Stomach (tissue), 9 donors: Measurements from ENCODE around the gene KRT222. TPM values are rescaled to one million over a fixed set of nuclear protein-coding genes. Genes with fewer than 3 reads are reported as not detected.

Source experiments
- DNase-seq, 2 donors: peaks; one replicate each; pipeline versions ENCODE4 v3.0.0 to v3.0.0-alpha.2; 2013 to 2019
- H3K27ac ChIP-seq, 5 donors: fragments of 200-600 bp in 4 of 5; sonication (generic) in 4 of 5; one replicate each; pipeline ENCODE4 v1.5.1; 2013 to 2019; ENCODE audit warnings: mild to moderate bottlenecking in 1 of 5, moderate library complexity in 1 of 5
- H3K27me3 ChIP-seq, 3 donors: fragments of 200-600 bp; sonication (generic); one replicate each; pipeline ENCODE4 v1.5.1; 2017 to 2019; ENCODE audit warnings: mixed run types in 1 of 3
- H3K36me3 ChIP-seq, 4 donors: fragments of 200-600 bp; sonication (generic); 1 replicate in 3 of 4; 2 replicates in 1 of 4; pipeline ENCODE4 v1.5.1; 2016 to 2019
- H3K4me1 ChIP-seq, 4 donors: fragments of 200-600 bp; sonication (generic); one replicate each; pipeline ENCODE4 v1.5.1; 2016 to 2019
- H3K4me3 ChIP-seq, 4 donors: fragments of 200-600 bp; sonication (generic) in 3 of 4; one replicate each; pipeline ENCODE4 v1.5.1; 2016 to 2019; ENCODE audit warnings: mild to moderate bottlenecking in 1 of 4
- H3K9me3 ChIP-seq, 4 donors: fragments of 200-600 bp; sonication (generic); one replicate each; pipeline ENCODE4 v1.5.1; 2016 to 2019
- CTCF ChIP-seq, 7 experiments: fragments of 450-650 bp in 4 of 7; fragments of 200-600 bp in 3 of 7; sonication (generic) in 3 of 7; IDR thresholded peaks; one replicate each; pipeline ENCODE4 v1.5.1; 2016 to 2019; ENCODE audit warnings: antibody characterized with exemption in 7 of 7, control low read depth in 2 of 7, mild to moderate bottlenecking in 1 of 7
- EP300 ChIP-seq: sonication (generic); formaldehyde crosslinking; IDR thresholded peaks from one replicate; pipeline ENCODE4 v1.6.1; 2017; ENCODE audit warnings: antibody characterized with exemption
- POLR2A ChIP-seq, 4 donors: fragments of 450-650 bp; IDR thresholded peaks; one replicate each; pipeline ENCODE4 v1.6.1; 2016; ENCODE audit warnings: antibody characterized with exemption in 4 of 4, control low read depth in 2 of 4, mild to moderate bottlenecking in 1 of 4, moderate library complexity in 1 of 4
- POLR2AphosphoS5 ChIP-seq, 3 donors: sonication (generic); formaldehyde crosslinking; IDR thresholded peaks; one replicate each; pipeline ENCODE4 v1.6.1; 2016; ENCODE audit warnings: antibody characterized with exemption in 3 of 3
- WGBS, 5 donors: extraction: QIAGEN DNeasy Blood & Tissue Kit in 3 of 5; methylation state at CpG; one replicate each; pipeline versions ENCODE4 v1.1.5 to v1.1.7; 2013 to 2018; 5-methylcytosine and 5-hydroxymethylcytosine counted together
- intact Hi-C: fragments of 100-400 bp; cut with DNase I; formaldehyde crosslinking; loops from one replicate; pipeline ENCODE4 v1.15.1; 2023; ENCODE audit warnings: low total_unique reads
- polyA plus RNA-seq, 3 donors: library from polyadenylated mRNA; stranded (reverse); fragments of 200-250 nt; gene quantifications; one replicate each; pipeline ENCODE4 v1.2.3, GENCODE V29; 2013
- total RNA-seq, 5 donors: library from RNA; depleted of rRNA; stranded (reverse); fragments of >200 nt; gene quantifications; one replicate each; pipeline versions ENCODE4 v1.1.0 to v1.2.3, GENCODE V29; 2014 to 2016
- donor health status: healthy with polysubstance abuse.
- donor health status: Bipolar disorder and iron deficiency.
- donor health status: healthy.

The KRT222 gene
- total and polyA plus RNA-seq, 8 donors: 0.33 to 2.8 (median 0.83) TPM; not detected in 4

GRCh38 chr17:40632216-40632615 is 32.8 kb downstream of the KRT222 start:
- Histone ChIP-seq H3K9me3 (no peaks in the 10 kb centered on the region), H3K27ac (no peak overlapping the region), H3K36me3 (peaks cover 64 to 100% (median 99%) of the 10 kb centered on the region in 4 donors), H3K4me1 (no peaks in the 10 kb centered on the region), H3K4me3 (no peak overlapping the region), H3K27me3 (no peaks in the 10 kb centered on the region)
- TF ChIP-seq EP300 (no peak), CTCF (IDR thresholded peaks at IDR 0.05) (no peak), POLR2AphosphoS5 (IDR thresholded peaks at IDR 0.05) (no peak), POLR2A (IDR thresholded peaks at IDR 0.05) (no peak)
- intact Hi-C loops: no loop called here
- DNase-seq: no peak
- 71 to 82% (median 74%) methylated on average over 9 of the region's 9 CpGs for WGBS, 5 donors

- Histone ChIP-seq H3K4me1 (no peaks in the 10 kb centered on the region), H3K36me3 (peaks cover 46 to 79% (median 75%) of the 10 kb centered on the region in 4 donors), H3K4me3 (no peak overlapping the region), H3K27ac (no peak overlapping the region), H3K9me3 (no peaks in the 10 kb centered on the region), H3K27me3 (no peaks in the 10 kb centered on the region)
- no peak for TF ChIP-seq CTCF (IDR thresholded peaks at IDR 0.05)
- TF ChIP-seq EP300: no peak
- TF ChIP-seq POLR2AphosphoS5 (IDR thresholded peaks at IDR 0.05): no peak
- TF ChIP-seq POLR2A (IDR thresholded peaks at IDR 0.05): no peak
- intact Hi-C loops: no loop called here
- 26 to 44% (median 34%) methylated on average over 2 of the region's 2 CpGs for WGBS, 5 donors
- no peak for DNase-seq
Measured at GRCh38 chr17:40629842-40630241, 35.1 kb downstream of the KRT222 start.

GRCh38 chr17:40625311-40625710 is 39.7 kb downstream of the KRT222 start:
- H3K4me1 ChIP-seq: peaks cover 0 to 8% (median 4%) of the 10 kb centered on the region in 4 donors
- intact Hi-C loops: no loop called here
- H3K36me3 ChIP-seq: peaks cover 15 to 34% (median 30%) of the 10 kb centered on the region in 4 donors
- H3K9me3 ChIP-seq: no peaks in the 10 kb centered on the region
- H3K4me3 ChIP-seq: no peak overlapping the region
- TF ChIP-seq POLR2AphosphoS5 (IDR thresholded peaks at IDR 0.05): no peak
- no peak for TF ChIP-seq CTCF (IDR thresholded peaks at IDR 0.05)
- no peak for TF ChIP-seq EP300
- no peak for TF ChIP-seq POLR2A (IDR thresholded peaks at IDR 0.05)
- no peak for DNase-seq
- H3K27ac ChIP-seq: no peak overlapping the region
- 30 to 46% (median 38%) methylated on average over 5 of the region's 5 CpGs for WGBS, 5 donors
- no peaks in the 10 kb centered on the region for H3K27me3 ChIP-seq

GRCh38 chr17:40623419-40624210 is 41.4 kb downstream of the KRT222 start:
- peaks cover 0 to 19% (median 12%) of the 10 kb centered on the region in 4 donors for H3K4me1 ChIP-seq
- no peaks in the 10 kb centered on the region for H3K9me3 ChIP-seq
- TF ChIP-seq POLR2A (IDR thresholded peaks at IDR 0.05) (no peak), POLR2AphosphoS5 (IDR thresholded peaks at IDR 0.05) (no peak), CTCF (IDR thresholded peaks at IDR 0.05) (no peak), EP300 (no peak)
- intact Hi-C loops: no loop called here
- peaks cover 6 to 17% (median 13%) of the 10 kb centered on the region in 4 donors for H3K36me3 ChIP-seq
- H3K27me3 ChIP-seq: peaks cover 0 to 15% (median 6%) of the 10 kb centered on the region in 3 donors
- H3K27ac ChIP-seq: no peak overlapping the region
- H3K4me3 ChIP-seq: no peak overlapping the region
- no peak for DNase-seq
- 76 to 92% (median 87%) methylated on average over 12 of the region's 12 CpGs for WGBS, 5 donors
